WTC11 (cell line): ENCODE measurements around the gene AP2M1.

ENCODE experiments used
- GABPB1 ChIP-seq: sonication (generic); formaldehyde crosslinking; IDR thresholded peaks from 2 replicates; pipeline ENCODE4 v1.8.1; 2023; ENCODE audit warnings: mild to moderate bottlenecking, missing genetic modification reagents
- GTF2I ChIP-seq: fragments of 250-450 bp; sonication (Bioruptor Pico); conservative IDR thresholded peaks from 2 replicates; pipeline ENCODE4 v1.4.0; 2021; ENCODE audit warnings: mild to moderate bottlenecking
- HMGA2 ChIP-seq: fragments of 250-450 bp; sonication (Bioruptor Pico); IDR thresholded peaks from 2 replicates; pipeline ENCODE4 v1.4.0; 2021; ENCODE audit warnings: mild to moderate bottlenecking, moderate library complexity
- JUN ChIP-seq: sonication (generic); formaldehyde crosslinking; IDR thresholded peaks from 2 replicates; pipeline ENCODE4 v1.8.0; 2023; ENCODE audit warnings: mild to moderate bottlenecking, missing genetic modification reagents
- NR2C2 ChIP-seq: sonication (generic); formaldehyde crosslinking; IDR thresholded peaks from 2 replicates; pipeline ENCODE4 v1.8.0; 2022; ENCODE audit warnings: mild to moderate bottlenecking, missing genetic modification reagents
- TF ChIP-seq, protein P1 (sequence below): fragments of 200-600 bp; IDR thresholded peaks from 2 replicates; pipeline ENCODE4 v1.8.0; 2022; ENCODE audit warnings: antibody characterized with exemption
- TF ChIP-seq, protein P2 (sequence below): sonication (generic); formaldehyde crosslinking; IDR thresholded peaks from 2 replicates; pipeline ENCODE4 v1.8.1; 2022; ENCODE audit warnings: low read depth, missing genetic modification reagents, borderline replicate concordance
- TF ChIP-seq, protein P3 (sequence below): sonication (generic); formaldehyde crosslinking; IDR thresholded peaks from 2 replicates; pipeline ENCODE4 v1.8.0; 2022; ENCODE audit warnings: mild to moderate bottlenecking, missing genetic modification reagents
- TF ChIP-seq, protein P4 (sequence below): sonication (generic); formaldehyde crosslinking; conservative IDR thresholded peaks from 2 replicates; pipeline ENCODE4 v1.8.1; 2022; ENCODE audit warnings: mild to moderate bottlenecking, missing genetic modification reagents
- TF ChIP-seq, protein P5 (sequence below): sonication (generic); formaldehyde crosslinking; IDR thresholded peaks from 2 replicates; pipeline ENCODE4 v1.8.0; 2022; ENCODE audit warnings: mild to moderate bottlenecking, missing genetic modification reagents
- TF ChIP-seq, protein P6 (sequence below): sonication (generic); formaldehyde crosslinking; IDR thresholded peaks from 2 replicates; pipeline ENCODE4 v1.8.1; 2023; ENCODE audit warnings: mild to moderate bottlenecking, missing genetic modification reagents, moderate library complexity

DNA sequence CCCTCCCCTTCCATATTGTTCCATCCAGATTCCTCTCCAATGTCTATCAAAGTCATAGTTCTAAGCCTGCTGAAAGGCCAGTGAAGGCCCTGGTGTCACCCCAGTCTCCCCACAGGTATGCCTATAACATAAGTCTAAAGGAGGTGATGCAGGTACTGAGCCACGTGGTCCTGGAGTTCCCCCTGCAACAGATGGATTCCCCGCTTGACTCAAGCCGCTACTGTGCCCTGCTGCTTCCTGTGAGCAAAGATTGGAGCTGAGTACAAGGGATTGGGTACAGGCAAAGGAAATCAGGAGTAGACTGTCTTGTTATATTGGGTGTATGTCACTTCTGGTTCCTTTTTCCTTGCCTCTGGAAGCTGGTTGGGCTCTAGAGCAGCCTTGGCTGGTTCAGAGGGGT lies 31.3 kb upstream of the AP2M1 start:
- TF ChIP-seq, protein P1, sequence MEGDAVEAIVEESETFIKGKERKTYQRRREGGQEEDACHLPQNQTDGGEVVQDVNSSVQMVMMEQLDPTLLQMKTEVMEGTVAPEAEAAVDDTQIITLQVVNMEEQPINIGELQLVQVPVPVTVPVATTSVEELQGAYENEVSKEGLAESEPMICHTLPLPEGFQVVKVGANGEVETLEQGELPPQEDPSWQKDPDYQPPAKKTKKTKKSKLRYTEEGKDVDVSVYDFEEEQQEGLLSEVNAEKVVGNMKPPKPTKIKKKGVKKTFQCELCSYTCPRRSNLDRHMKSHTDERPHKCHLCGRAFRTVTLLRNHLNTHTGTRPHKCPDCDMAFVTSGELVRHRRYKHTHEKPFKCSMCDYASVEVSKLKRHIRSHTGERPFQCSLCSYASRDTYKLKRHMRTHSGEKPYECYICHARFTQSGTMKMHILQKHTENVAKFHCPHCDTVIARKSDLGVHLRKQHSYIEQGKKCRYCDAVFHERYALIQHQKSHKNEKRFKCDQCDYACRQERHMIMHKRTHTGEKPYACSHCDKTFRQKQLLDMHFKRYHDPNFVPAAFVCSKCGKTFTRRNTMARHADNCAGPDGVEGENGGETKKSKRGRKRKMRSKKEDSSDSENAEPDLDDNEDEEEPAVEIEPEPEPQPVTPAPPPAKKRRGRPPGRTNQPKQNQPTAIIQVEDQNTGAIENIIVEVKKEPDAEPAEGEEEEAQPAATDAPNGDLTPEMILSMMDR, result no peak
- TF ChIP-seq, protein P2, sequence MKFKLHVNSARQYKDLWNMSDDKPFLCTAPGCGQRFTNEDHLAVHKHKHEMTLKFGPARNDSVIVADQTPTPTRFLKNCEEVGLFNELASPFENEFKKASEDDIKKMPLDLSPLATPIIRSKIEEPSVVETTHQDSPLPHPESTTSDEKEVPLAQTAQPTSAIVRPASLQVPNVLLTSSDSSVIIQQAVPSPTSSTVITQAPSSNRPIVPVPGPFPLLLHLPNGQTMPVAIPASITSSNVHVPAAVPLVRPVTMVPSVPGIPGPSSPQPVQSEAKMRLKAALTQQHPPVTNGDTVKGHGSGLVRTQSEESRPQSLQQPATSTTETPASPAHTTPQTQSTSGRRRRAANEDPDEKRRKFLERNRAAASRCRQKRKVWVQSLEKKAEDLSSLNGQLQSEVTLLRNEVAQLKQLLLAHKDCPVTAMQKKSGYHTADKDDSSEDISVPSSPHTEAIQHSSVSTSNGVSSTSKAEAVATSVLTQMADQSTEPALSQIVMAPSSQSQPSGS (CRISPR knock-in tag), result no peak
- TF ChIP-seq NR2C2, result no peak
- no peak for TF ChIP-seq GTF2I
- TF ChIP-seq JUN (CRISPR knock-in tag), result no peak
- TF ChIP-seq, protein P3, sequence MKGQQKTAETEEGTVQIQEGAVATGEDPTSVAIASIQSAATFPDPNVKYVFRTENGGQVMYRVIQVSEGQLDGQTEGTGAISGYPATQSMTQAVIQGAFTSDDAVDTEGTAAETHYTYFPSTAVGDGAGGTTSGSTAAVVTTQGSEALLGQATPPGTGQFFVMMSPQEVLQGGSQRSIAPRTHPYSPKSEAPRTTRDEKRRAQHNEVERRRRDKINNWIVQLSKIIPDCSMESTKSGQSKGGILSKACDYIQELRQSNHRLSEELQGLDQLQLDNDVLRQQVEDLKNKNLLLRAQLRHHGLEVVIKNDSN, result no peak
- TF ChIP-seq, protein P4, sequence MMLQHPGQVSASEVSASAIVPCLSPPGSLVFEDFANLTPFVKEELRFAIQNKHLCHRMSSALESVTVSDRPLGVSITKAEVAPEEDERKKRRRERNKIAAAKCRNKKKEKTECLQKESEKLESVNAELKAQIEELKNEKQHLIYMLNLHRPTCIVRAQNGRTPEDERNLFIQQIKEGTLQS (CRISPR knock-in tag), result no peak
- no peak for TF ChIP-seq GABPB1 (CRISPR knock-in tag)
- TF ChIP-seq HMGA2 (CRISPR knock-in tag), result no peak
- TF ChIP-seq, protein P5, sequence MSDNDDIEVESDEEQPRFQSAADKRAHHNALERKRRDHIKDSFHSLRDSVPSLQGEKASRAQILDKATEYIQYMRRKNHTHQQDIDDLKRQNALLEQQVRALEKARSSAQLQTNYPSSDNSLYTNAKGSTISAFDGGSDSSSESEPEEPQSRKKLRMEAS, result no peak
- TF ChIP-seq, protein P6, sequence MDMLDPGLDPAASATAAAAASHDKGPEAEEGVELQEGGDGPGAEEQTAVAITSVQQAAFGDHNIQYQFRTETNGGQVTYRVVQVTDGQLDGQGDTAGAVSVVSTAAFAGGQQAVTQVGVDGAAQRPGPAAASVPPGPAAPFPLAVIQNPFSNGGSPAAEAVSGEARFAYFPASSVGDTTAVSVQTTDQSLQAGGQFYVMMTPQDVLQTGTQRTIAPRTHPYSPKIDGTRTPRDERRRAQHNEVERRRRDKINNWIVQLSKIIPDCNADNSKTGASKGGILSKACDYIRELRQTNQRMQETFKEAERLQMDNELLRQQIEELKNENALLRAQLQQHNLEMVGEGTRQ (CRISPR knock-in tag), result no peak
